Activated CD4-positive, alpha-beta T cell treated with anti-CD3 and anti-CD28 coated beads, Interleukin-2, amount 50 U/mL, for 1 hour (primary cell): Measurements from ENCODE around the gene SPINK14.

Experiments
- DNase-seq: peaks from one replicate; pipeline ENCODE4 v3.0.0-alpha.2; 2020

SPINK14 gene, protein sequence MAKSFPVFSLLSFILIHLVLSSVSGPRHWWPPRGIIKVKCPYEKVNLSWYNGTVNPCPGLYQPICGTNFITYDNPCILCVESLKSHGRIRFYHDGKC

DNA sequence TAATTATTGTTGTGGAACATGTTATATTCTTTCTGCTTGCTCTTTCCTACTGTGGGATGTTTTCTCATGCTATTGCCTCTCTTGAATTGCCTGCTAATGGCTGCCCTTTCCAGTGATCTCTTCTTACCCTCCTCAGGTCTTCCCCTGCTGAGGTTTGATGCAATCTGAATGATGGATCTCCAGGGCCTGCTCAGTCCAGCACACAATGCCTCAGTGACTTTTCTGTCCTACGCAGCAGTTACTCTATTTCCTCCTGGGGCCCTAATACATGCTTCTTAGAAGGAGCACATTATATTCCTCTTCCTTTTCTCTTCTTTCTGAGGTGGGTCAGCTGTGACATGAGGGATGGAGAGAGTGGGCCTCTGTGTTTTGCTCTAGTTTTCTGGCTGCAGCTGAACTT, at the start of gene SPINK14:
Gene SPINK14, plus strand, starts transcription at position 301 of the 400 bp plus-strand sequence. CDS start 1,187 bp downstream, outside the sequence.
- DNase-seq, result no peak

- DNase-seq, result no peak
These were observed 48.0 kb upstream of the SPINK14 start for GRCh38 chr5:148120317-148120716.

DNA sequence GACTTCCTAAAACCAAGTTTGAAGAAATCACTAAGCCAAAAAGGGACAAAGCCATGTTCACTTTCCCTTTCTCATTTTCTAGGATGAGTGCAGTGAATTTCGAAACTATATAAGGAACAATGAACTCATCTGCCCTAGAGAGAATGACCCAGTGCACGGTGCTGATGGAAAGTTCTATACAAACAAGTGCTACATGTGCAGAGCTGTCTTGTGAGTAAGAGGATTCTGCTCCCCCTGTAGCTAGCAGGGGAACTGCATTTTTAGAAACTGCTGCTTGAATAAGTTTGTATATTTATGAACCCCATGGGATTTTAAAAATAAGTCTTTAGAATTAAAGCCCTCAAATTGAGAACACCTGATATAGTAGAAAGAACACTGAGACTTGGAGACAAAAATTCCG, 42.7 kb upstream of the SPINK14 start:
- no peak for DNase-seq

DNA sequence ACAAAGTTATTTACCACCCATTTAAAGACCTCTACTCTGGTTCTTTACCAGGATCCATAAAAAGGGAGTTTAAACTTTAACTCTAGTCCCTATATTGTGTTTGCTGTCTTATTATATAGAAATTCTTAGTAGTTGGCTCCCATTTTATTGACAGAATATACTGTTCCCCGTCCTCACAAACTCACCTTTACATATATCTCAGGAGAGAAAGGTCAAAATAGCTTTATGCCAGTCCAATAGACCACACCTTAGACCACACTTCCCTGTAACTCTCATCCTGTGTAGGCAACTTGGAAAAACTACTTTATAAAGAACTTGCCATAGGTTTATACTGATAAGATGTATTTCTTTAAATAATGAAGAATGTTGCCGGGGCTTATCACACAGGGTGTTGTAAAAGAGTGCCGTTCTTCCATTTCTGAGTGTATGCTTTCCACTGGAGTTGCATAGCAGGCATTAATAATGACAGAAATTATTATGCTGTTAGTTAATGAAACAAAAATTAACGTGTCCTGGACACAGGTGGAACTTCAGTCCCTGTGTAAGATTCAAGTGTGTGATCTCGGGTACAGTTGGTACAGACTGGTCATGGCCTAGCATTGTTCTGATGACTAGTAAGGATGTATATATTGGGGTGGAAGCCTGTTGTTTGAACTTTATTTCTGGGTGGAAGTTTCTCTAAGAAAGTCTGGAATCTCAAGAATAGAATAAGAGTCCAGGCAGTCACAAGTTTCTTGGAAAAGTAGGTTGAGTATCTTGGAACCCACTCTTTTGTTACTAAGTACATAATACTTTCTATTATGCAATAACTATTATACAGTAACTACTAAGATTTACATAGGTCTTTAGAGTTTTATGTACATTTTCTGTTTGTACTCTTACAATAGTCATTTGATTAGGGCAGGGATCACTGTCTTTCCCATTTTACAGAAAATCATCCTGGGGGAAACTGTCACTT, 33.0 kb upstream of the SPINK14 start:
- no peak for DNase-seq

GRCh38 chr5:148140846-148141245, 27.5 kb upstream of the SPINK14 start:
- no peak for DNase-seq

DNA sequence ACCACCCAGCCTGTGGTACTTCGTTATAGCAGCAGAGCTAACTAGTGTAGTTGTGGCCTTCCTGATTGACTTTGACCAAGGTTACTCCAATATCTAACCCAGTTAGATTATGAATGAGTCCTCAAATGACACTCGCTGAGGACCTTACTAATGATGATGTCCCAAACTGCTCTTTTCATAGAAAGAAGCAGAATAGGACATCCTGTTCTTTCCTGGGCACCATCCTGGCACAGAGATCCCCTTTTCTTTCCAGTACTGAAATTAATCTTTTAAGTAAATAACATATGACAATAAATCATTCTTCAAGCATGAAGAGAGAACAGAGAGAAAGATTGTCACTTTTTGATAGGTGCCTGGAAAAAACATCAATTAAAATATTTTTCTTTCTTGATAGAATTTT, 26.7 kb upstream of the SPINK14 start:
- DNase-seq, result no peak

- DNase-seq, result no peak
These were observed 22.4 kb upstream of the SPINK14 start for GRCh38 chr5:148145916-148146315.

DNA sequence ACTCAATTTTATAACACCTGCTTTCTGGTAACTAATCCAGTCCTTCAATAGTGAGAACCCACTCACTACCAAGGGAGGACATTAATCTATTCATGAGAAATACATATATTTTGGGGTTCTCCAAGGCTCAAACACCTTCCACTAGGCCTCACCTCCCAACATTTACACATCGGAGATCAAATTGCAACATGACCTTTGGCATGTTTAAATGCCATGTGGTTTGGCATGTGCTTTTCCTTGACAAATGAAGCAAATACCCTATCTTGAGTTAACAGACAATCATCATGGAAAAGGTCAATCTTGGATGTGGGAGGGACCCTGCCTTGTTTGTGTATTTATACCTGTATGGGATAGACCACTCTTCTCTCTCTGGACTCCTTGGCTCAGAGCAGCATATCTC, 21.9 kb upstream of the SPINK14 start:
- DNase-seq, result no peak

- no peak for DNase-seq
These were observed 20.9 kb upstream of the SPINK14 start for GRCh38 chr5:148147415-148147814.

DNA sequence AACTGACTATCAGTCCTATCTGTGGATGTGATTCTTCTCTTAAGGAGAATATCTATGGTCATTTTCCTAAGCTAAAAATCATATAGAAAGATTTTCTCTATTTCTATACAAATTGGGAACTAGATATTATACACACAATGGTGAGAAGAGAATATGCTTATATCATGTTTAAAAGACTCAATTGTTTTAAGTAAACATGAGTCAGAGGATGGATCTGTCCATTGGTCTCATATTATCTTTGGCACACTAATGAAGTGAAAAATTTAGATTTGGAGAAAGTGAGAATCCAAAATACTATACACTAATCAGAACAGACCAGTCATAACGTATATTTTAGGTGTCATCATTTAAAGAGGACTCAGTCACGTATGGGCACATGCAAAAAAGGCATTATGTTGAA, 16.5 kb upstream of the SPINK14 start:
- DNase-seq, result no peak

DNA sequence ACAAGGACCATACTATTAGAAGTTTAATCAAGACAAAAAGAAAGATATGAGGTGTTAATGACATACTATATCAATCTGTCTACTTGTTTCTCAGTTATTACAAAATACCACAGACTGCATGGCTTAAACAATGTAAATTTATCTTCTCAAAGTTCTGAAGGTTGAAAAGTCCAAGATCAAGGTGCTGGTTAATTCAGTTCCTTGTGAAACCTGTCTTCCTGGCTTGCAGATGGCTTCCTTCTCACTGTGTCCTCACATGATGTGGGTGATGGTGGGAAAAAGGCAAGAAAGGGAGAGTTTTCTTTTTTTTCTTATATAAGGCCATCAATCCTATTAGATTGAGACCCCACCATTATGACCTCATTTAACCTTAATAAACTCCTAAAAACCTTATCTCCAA, 15.6 kb upstream of the SPINK14 start:
- no peak for DNase-seq

DNA sequence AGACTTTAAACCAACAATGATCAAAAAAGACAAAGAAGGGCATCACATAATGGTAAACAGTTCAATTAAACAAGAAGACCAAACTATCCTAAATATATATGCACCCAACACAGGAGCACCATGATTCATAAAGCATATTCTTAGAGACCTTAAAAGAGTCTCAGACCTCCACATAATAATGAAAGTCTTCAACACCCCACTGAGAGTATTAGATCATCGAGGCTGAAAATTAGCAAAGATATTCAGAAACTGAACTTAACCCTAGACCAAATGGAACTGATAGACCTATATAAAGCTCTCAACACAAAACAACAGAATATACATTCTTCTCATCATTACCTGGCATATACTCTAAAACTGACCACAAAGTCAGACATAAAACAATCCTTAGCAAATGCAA, 11.7 kb upstream of the SPINK14 start:
- DNase-seq, result no peak

GRCh38 chr5:148162038-148162437, 6.3 kb upstream of the SPINK14 start:
- no peak for DNase-seq

DNA sequence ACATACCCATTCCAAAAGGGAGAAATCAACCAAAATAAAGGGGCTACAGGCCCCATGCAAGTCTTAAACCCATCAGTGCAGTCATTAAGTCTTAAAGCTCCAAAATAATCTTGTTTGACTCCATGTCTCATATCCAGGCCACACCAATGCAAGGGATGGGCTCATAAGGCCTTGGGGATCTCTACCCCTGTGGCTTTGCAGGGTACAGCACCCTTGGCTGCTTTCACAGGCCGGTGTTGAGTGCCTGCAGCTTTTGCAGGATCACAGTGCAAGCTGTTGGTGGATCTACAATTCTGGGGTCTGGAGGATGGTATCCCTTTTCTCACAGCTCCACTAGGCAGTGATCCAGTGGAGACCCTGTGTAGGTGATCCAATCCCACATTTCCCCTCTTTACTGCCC, 5.0 kb upstream of the SPINK14 start:
- no peak for DNase-seq

- DNase-seq, result no peak
These were observed 1.6 kb upstream of the SPINK14 start for GRCh38 chr5:148166550-148167283.

DNA sequence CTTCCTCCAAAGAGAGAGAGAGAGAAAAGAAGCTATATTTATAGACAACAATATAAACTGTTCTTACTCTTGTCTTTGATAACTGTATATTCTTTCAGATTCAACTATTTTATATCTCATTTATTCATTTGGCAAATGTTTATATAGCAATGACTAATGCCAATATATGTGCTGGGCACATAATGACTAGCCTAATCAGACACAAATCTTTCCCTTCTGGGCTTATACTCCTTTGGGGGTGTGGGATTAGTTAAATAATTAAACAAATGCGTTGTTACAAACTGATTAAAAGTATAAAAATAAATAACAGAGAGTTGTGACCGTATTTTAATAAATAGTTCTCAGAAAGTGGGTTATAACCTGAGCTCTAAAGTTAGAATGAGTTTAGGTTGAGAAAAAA, 4.0 kb downstream of the SPINK14 start:
- DNase-seq, result no peak

- no peak for DNase-seq
These were observed 8.1 kb downstream of the SPINK14 start for GRCh38 chr5:148176480-148176879.

- DNase-seq, result no peak
These were observed 8.9 kb downstream of the SPINK14 start for GRCh38 chr5:148177207-148177606.

- DNase-seq, result no peak
These were observed 11.0 kb downstream of the SPINK14 start for GRCh38 chr5:148179234-148179824.

GRCh38 chr5:148186248-148187003, 18.1 kb downstream of the SPINK14 start:
- no peak for DNase-seq

GRCh38 chr5:148191010-148191409, 22.7 kb downstream of the SPINK14 start:
- no peak for DNase-seq

DNA sequence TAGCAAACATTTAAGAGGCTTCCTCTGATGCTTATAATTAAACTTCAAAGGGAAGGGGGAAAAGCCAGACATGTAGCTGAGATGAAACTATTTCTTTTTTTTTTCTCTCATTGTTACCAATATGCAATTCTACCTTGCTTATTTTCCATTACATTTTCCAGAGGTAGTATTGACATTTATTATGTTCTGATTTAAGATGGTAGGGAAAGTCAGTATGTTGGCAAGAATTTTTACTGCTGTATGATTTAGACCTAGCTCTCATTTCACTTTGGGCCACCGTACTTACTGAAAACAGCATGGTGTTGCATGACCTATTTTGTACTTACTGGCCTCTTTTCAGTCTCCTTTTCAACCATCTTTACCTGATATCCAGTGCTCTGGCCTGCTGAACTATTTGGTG, 24.9 kb downstream of the SPINK14 start:
- DNase-seq, result no peak

DNA sequence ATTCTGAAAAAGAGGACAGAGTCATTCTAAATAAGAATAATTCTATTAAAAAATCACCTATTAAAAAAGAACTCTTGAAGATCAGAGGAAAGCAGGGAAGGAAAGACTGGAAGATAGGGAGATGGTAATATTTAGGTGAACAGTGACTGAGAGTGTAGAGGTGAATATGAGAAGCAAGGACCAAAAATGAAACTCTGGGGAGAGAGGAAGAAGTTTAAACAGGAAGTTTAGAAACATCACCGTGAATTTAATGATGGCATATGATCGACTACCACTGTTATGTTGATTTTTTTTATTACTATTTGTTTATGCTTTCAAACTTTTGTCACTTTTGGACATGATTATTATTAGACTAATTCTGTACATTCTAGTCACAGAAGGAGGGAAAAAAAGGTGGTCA, 32.8 kb downstream of the SPINK14 start:
- no peak for DNase-seq
